ENCODE data around the gene TRIM36.

TRIM36 gene

DNA sequence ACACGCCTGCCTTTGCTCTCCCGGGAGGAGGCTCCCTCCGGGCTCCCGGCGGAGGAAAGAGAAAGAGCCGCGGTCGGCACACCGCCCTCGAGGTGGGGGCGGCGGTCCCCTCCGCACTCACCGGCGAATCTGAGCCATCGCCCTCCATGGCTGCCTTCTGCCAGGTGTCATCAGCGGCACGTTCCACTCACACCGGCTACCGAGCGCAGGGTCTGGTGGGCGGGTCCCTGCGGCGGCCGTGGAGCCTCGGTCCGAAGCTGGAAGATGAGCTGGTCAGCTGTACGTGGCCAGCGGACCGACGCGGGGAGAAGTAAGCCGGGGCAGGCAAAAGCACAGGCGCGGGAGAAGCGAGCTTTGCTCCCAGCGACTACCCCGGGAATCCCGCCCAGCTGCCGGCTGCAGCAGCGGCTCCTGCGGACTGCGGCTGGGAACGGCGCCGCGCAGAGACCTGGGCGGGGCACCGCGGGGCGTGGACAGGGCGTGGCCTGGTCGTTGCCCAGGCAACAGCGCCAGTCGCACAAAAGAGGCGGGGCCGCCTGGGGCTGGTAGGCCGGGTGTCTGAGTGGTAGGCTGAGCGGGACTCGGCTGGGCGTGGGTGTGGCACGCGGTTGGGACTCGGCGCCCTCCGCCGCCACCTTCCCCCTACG lies at the start of gene TRIM36:
Gene TRIM36, minus strand, starts transcription at position 422 of the 647 bp plus-strand sequence. Its CDS starts 274 bp downstream, at position 148.
- DNase-seq: peak; percentile 81

- no peak for DNase-seq
Measured at GRCh38 chr5:115214541-115214940, 44.8 kb upstream of the TRIM36 start.

DNA sequence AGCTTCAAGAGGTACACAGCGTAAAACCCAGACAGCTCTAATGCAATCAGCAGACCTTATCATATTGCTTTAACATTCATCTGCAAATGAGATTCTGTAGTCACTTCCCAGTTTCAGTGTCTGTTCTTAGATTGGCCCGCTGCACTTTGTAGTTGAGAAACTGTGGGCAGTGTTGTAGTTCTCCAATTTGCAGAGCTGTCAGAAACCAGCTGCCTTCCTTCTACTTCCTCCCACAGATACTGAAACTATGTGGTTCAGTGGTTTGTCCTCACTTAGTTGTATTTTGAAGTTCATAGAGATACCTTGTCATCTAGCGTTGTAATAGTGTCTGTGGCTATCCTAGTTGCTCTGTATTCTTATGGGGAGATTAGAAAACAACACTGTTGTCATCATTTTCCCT lies 39.6 kb upstream of the TRIM36 start:
- DNase-seq: no peak

- DNase-seq: no peak
Measured at GRCh38 chr5:115202952-115203351, 33.2 kb upstream of the TRIM36 start.

- DNase-seq: no peak
Measured at GRCh38 chr5:115196161-115196560, 26.5 kb upstream of the TRIM36 start.

DNA sequence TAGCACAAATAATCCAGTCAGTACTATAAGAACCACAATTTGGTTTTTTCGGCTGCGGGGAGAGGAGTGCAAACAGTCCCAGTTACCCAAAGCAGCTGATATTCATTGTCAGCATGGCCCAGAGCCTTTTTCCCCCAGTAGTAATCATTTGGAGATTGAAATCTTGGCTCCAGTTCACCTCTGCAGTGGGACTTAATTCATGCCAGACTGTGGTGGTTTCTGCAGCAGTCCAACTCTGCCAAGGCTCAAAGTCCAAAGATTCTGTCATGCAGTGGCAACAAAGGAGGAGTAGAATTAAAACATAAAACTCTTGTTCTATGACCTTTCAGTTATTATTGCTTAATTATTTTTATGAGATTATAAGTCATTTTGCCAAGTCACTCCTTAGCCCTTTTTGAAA lies 25.0 kb upstream of the TRIM36 start:
- DNase-seq: no peak

GRCh38 chr5:115193295-115193694 lies 23.6 kb upstream of the TRIM36 start:
- DNase-seq: no peak

- no peak for DNase-seq
Measured at GRCh38 chr5:115192098-115192497, 22.4 kb upstream of the TRIM36 start.

DNA sequence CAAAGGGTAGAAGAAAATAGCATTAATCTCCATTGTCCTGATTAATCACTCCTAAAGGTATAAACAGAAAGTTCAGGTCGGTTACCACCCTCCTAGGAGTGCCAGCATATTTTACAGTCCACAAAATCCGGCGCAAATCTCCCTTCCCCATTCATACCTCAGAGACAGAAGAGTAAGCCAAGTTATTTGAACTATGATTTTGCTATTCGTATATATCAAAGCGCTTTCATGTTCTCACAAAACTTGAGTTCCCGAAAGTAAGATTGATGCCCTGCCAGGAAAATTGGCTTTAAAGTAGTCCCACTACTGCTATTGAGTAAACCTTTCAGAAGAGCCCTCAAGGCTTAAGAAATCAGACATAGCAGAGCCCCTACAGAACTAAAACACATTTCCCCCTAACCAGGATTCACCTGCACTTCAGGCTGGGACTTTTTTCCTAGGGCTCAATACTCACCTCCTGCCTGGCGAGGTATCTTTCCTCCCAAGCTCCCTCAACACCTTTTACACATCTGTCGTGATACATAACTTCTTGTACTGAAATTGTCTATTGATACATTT lies 21.8 kb upstream of the TRIM36 start:
- no peak for DNase-seq

GRCh38 chr5:115190388-115190787 lies 20.7 kb upstream of the TRIM36 start:
- DNase-seq: no peak

DNA sequence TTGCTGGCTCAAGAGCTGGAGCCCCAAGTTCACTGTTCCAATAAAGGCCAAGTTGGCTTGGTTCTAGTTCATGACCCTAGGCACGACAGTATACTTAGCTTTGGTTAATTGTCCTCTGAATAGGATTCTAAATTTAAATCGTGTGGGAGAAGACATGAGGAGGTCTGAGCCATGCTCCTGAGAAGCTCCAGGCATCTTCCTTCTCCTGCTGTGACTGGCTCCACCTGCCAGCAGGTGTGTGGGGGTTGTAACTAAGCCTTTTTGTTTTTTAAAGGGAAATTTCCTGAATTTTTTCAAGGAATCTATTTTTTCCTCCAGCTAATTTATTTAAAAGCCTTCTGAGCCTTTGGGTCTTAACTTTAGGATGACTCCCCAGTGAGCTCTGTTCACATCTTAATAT lies 20.2 kb upstream of the TRIM36 start:
- DNase-seq: no peak

DNA sequence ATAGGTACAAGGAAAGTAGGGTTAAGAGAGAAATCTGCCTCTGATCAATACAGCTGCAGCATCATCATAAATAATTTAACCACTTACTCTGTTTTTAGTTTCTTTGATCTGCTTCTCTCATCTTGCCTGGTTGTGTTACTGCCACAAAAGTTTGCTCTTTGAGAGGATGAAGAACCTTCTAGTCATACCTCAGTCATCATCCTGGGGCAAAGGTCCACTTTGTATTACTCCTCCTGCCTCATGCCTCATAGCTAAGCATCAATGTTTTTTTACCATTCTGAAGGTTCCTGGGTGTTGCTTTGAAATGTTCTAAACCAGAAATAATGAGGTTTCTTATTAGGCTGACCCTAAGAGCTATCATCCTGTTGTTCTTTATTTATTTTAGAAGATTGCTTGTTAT lies 17.1 kb upstream of the TRIM36 start:
- DNase-seq: no peak

GRCh38 chr5:115184770-115185169 lies 15.1 kb upstream of the TRIM36 start:
- no peak for DNase-seq

DNA sequence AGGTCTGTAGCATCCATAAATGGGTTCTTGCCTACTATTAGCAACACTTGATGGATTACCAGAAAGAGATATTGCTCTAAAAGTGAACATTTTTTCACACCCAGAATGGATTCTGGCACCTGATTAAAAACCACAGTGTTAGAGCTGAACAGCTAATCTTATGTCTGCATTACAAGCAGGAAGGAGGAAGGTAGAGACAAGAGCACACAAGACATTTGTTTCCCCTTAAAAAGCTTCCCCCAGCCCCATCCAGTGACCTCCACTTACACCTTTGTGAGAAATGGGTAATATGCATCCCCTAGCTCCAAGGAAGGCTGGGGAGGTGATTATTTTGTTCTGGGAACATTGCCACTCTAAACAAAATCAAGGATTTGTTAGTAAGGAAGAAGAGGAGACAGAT lies 12.0 kb upstream of the TRIM36 start:
- no peak for DNase-seq

- DNase-seq: peak; percentile 6
Measured at GRCh38 chr5:115180165-115180709, 10.5 kb upstream of the TRIM36 start.

- DNase-seq: no peak
Measured at GRCh38 chr5:115179394-115180164, 9.9 kb upstream of the TRIM36 start.

GRCh38 chr5:115179030-115179393 lies 9.3 kb upstream of the TRIM36 start:
- no peak for DNase-seq

DNA sequence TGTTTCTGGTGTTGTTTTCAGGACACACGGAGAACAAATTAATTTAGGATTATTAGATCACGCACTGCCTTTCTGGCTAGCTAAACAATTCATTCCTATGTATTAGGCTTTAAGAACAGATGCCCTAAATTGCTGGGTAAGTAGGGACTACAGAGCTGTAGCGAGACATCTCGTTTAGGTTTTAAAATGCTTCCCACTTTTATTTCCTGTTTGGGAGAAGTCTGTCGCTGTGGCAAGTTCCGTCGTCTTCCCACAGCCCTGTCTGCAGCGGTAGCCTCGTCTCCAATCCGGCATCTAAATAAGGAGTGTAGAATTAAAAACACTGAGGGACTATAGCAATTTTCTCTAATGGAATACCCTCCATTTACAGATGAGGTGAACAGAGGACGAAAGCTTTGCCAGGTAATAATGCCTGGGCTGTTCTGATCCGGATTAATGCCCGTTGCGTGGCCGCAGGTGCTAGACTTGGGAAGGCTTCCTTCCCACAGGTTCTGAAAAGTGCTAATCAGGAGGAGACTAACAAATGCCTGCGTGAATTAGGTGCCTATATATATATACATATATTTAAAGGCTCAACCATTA lies 1.3 kb upstream of the TRIM36 start:
- no peak for DNase-seq

- DNase-seq: no peak
Measured at GRCh38 chr5:115170134-115170928, 623 bp upstream of the TRIM36 start.

DNA sequence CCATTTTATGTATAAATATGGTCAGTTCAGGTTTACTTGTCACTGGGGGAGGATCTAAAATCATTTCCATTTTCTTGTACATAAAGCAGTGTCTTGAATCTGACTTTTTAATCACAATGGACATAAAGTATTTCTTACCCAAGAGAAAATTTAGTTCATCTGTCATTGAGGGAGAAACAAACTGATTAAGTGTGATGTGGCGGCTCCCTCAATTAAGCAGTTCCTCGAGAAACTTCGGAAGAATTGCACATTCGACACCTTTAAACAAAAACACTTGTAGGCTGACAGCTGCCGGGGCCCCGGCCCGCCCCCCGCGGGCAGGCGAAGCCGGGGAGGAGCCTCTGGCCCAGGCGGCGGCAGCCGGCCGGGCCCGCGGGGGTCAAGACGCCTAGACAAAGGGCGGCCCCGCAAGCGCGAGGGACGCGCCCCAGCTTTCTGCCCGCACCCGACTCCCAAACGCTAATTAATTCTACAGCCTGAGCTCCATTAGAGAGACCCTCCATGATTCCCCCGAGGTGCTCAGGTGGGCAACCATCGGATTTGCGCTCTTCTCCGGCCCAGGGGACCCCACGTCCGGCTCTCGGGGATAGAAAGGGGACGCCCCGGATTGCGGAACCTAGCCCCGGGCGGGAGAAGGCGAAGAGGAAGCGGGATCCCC lies 750 bp downstream of the TRIM36 start:
- no peak for DNase-seq

DNA sequence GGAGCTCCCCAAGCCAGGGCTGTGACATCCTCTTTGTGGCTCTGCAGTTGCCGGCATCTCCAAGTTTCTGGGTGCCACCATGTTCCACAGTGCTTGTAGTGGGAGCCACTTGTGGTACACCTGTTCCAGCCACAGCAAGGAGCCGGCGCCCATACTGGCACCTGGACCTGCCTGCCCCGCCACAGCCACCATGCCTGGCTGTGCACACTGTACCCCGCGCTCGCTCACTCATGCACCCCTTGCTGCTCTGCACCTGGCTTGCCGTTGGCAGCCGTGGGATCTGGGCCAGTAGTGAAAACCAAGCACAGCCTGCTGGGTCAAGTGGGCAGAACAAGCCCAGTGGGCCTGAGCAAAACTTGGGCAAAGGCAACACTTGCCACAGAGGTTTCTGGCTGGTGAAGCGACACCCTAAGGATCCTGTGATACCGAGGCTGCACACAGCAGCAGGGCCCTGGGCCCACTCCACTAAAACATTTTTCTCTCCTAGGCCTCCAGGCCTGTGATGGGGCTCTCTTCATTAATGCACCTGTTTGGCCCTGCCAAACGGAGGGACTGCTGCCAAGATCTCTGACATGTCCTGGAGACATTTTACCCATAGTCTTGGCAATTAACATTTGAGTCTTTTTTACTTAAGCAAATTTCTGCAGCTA lies 2.8 kb downstream of the TRIM36 start:
- DNase-seq: no peak

DNA sequence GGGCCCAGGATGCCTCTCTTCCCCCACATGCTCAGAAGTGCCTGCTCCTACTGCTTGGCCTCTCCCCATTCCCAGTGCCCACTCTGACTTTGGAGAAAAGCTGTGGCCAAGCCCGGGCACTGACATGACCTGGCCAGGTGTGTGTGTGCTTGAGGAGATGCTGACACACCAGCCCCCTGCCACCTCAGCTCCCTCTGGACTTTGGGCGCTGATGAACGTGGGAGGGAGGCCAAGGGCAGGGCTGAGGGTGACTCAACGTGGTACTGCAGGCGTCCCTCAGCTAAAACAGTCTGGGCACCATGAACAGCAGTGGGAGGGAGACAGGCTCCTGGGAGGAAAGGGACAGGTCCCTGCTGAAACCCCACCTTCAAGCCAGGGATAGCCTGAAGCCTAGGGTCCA lies 3.9 kb downstream of the TRIM36 start:
- DNase-seq: no peak
